ENCODE measurements around the gene SH2D3C.

SH2D3C gene

GRCh38 chr9:127739614-127740330 lies 38.7 kb downstream of the SH2D3C start:
- no peak for DNase-seq

- DNase-seq, result no peak
These were observed 39.8 kb downstream of the SH2D3C start for GRCh38 chr9:127738666-127739065.

GRCh38 chr9:127735530-127736185 lies 42.8 kb downstream of the SH2D3C start:
- DNase-seq, result no peak

GRCh38 chr9:127734747-127735529 lies 43.5 kb downstream of the SH2D3C start, which contains the start of gene TOR2A:
TSS of gene TOR2A (minus strand) at chr9:127735294. CDS start at chr9:127735270, 24 bp downstream.
- peak; percentile 84 for DNase-seq

- DNase-seq, result no peak
These were observed 44.2 kb downstream of the SH2D3C start for GRCh38 chr9:127734247-127734746.

GRCh38 chr9:127733614-127734013 lies 44.9 kb downstream of the SH2D3C start:
- no peak for DNase-seq

- DNase-seq, result no peak
These were observed 46.0 kb downstream of the SH2D3C start for GRCh38 chr9:127732444-127732843.

GRCh38 chr9:127731938-127732337 lies 46.5 kb downstream of the SH2D3C start:
- no peak for DNase-seq

GRCh38 chr9:127730799-127731410 lies 47.6 kb downstream of the SH2D3C start:
- no peak for DNase-seq

- no peak for DNase-seq
These were observed 48.2 kb downstream of the SH2D3C start for GRCh38 chr9:127730262-127730661.

GRCh38 chr9:127729522-127730256 lies 48.8 kb downstream of the SH2D3C start:
- DNase-seq, result no peak

GRCh38 chr9:127728808-127729207 lies 49.7 kb downstream of the SH2D3C start:
- DNase-seq, result no peak

GRCh38 chr9:127726871-127727270 lies 51.6 kb downstream of the SH2D3C start:
- no peak for DNase-seq

- DNase-seq, result no peak
These were observed 54.5 kb downstream of the SH2D3C start for GRCh38 chr9:127724012-127724411.

- no peak for DNase-seq
These were observed 55.0 kb downstream of the SH2D3C start for GRCh38 chr9:127723444-127723843.

- no peak for DNase-seq
These were observed 55.5 kb downstream of the SH2D3C start for GRCh38 chr9:127723013-127723412.

- no peak for DNase-seq
These were observed 56.3 kb downstream of the SH2D3C start for GRCh38 chr9:127722055-127722745.

GRCh38 chr9:127721391-127721821 lies 57.1 kb downstream of the SH2D3C start:
- no peak for DNase-seq

GRCh38 chr9:127720865-127721227 lies 57.6 kb downstream of the SH2D3C start:
- DNase-seq, result no peak

GRCh38 chr9:127720031-127720864 lies 58.2 kb downstream of the SH2D3C start:
- no peak for DNase-seq

GRCh38 chr9:127717766-127718165 lies 60.7 kb downstream of the SH2D3C start:
- no peak for DNase-seq

All from KG1 (cell line).